ENCODE results near the gene PTK7. TPM values are rescaled to one million over a fixed set of nuclear protein-coding genes. Genes with fewer than 3 reads are reported as not detected.
A peak's percentile ranks its signal among the peaks of the same experiment; 100 is the strongest.
"Not testable (repeated sequence)": the region's sequence is repeated elsewhere in the genome, so short reads cannot be mapped to it uniquely, and the experiment has no call there.

Gene PTK7
- total RNA-seq, 2 donors from 2014 or later = 0.56 to 1.0 TPM

DNA sequence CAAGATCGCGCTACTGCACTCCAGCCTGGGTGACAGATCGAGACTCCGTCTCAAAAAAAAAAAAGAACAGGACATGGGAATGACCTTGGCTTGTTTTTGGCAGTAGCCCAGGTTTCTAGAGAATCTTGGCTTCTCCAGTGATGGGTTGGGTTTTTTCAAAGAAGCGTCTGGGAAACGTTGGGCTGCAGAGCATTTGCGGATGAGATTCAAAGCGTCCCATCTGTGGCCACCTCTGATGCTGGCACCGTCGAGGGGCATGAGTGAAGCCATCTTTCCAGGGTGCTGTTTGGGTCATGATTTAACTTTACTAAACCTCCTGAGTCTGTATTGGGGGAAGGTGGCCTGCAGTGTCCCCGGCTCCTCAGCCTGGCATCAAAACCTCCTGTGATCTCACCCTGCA is 51.8 kb downstream of the PTK7 start:
- no peaks in the 10 kb centered on the region for H3K4me1 Mint-ChIP-seq
- no peak for ATAC-seq (replicated peaks)
- H3K27me3 Mint-ChIP-seq = peaks cover 8% of the 10 kb centered on the region
- no peaks in the 10 kb centered on the region for H3K9me3 Mint-ChIP-seq
- H3K36me3 Mint-ChIP-seq (ENCODE audit: low read depth) = no peaks in the 10 kb centered on the region
- H3K4me3 Mint-ChIP-seq = no peak overlapping the region
- H3K27ac Mint-ChIP-seq = no peak overlapping the region

- Mint-ChIP-seq H3K4me3 (no peak overlapping the region), H3K27ac (no peak overlapping the region), H3K27me3 (peaks cover 8% of the 10 kb centered on the region), H3K36me3 (ENCODE audit: low read depth) (no peaks in the 10 kb centered on the region), H3K9me3 (no peaks in the 10 kb centered on the region), H3K4me1 (no peaks in the 10 kb centered on the region)
- ATAC-seq (replicated peaks) = no peak
Measured at GRCh38 chr6:43128926-43129325, 52.8 kb downstream of the PTK7 start.

DNA sequence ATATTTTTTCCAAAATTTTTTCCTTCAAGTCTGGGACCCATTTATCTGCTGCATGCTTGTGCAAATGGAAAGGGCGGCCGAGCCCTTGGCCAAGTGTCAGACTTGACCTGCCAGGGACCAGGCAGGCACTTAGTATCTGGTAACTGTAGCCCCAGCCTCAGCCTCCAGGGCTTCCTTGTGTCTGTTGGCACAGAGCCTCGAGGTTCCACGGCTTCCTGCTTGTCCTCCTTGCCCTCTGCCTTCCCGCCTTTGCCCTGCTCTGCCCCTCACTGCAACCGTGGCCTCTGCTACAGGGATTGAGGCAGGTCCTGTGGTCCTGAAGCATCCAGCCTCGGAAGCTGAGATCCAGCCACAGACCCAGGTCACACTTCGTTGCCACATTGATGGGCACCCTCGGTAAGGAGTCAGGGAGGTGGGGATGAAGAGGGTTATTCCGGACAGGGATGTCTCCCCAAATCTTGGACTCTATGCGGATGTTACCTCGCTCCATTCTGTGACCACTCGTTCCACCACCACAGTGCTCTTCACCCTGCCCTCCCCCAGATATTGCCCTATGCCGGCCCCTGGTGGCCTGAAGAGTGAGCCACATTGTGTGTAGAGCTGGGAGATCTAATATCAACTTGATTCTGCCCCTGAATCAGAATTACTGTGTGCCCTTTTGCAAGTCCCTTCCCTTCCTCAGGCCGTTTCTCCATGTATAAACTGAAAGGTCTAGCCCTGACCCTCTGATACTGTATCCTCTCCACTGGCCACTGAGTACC is 53.5 kb downstream of the PTK7 start:
- Mint-ChIP-seq H3K4me3 (no peak overlapping the region), H3K36me3 (ENCODE audit: low read depth) (no peaks in the 10 kb centered on the region), H3K27me3 (peaks cover 8% of the 10 kb centered on the region), H3K27ac (no peak overlapping the region), H3K4me1 (no peaks in the 10 kb centered on the region), H3K9me3 (no peaks in the 10 kb centered on the region)
- peak; percentile 42 for ATAC-seq (replicated peaks)

DNA sequence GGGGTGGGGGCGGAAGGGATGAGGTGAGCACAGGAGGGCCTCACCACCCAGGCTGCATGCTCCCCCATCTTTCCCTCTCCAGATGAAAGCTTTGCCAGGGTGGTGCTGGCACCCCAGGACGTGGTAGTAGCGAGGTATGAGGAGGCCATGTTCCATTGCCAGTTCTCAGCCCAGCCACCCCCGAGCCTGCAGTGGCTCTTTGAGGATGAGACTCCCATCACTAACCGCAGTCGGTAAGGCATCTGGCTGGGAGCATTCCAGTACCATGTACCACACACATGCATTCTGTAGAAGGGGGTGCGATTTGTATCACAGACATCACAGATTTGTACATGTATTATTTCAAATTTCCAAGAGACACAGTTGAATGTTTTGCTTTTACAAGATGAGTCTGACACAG is 54.3 kb downstream of the PTK7 start:
- Mint-ChIP-seq H3K9me3 (no peaks in the 10 kb centered on the region), H3K4me1 (no peaks in the 10 kb centered on the region), H3K4me3 (no peak overlapping the region), H3K36me3 (ENCODE audit: low read depth) (no peaks in the 10 kb centered on the region), H3K27ac (no peak overlapping the region), H3K27me3 (peaks cover 8% of the 10 kb centered on the region)
- ATAC-seq (replicated peaks) = no peak

DNA sequence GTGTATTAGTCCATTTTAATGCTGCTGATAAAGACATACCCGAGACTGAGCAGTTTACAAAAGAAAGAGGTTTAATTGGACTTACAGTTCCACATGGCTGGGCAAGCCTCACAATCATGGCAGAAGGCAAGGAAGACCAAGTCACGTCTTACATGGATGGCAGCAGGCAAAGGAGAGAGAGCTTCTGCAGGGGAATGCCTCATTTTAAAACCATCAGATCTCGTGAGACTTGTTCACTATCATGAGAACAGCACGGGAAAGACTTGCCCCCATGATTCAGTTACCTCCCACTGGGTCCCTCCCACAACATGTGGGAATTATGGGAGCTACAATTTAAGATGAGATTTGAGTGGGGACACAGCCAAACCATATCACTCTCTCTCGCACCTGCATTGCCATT is 55.3 kb downstream of the PTK7 start:
- H3K27me3 Mint-ChIP-seq; H3K36me3 Mint-ChIP-seq (ENCODE audit: low read depth); H3K4me3 Mint-ChIP-seq; ATAC-seq (replicated peaks); H3K9me3 Mint-ChIP-seq; H3K4me1 Mint-ChIP-seq; H3K27ac Mint-ChIP-seq: not testable (repeated sequence)

- H3K4me1 Mint-ChIP-seq = no peaks in the 10 kb centered on the region
Measured at GRCh38 chr6:43138267-43138666, 62.2 kb downstream of the PTK7 start.

GRCh38 chr6:43139973-43140372 is 63.9 kb downstream of the PTK7 start:
- not testable (repeated sequence) for H3K27ac Mint-ChIP-seq; H3K36me3 Mint-ChIP-seq (ENCODE audit: low read depth); H3K9me3 Mint-ChIP-seq; ATAC-seq (replicated peaks); H3K27me3 Mint-ChIP-seq; H3K4me3 Mint-ChIP-seq; H3K4me1 Mint-ChIP-seq

More at GRCh38 chr6:43138267-43138666, 62.2 kb downstream of the PTK7 start:
- H3K27me3 Mint-ChIP-seq = no peaks in the 10 kb centered on the region
- no peak overlapping the region for H3K27ac Mint-ChIP-seq
- no peaks in the 10 kb centered on the region for H3K36me3 Mint-ChIP-seq (ENCODE audit: low read depth)
- no peak for ATAC-seq (replicated peaks)
- H3K9me3 Mint-ChIP-seq = no peaks in the 10 kb centered on the region
- H3K4me3 Mint-ChIP-seq = no peak overlapping the region

GRCh38 chr6:43141644-43142043 is 65.5 kb downstream of the PTK7 start:
- Mint-ChIP-seq H3K4me3 (no peak overlapping the region), H3K4me1 (peaks cover 5% of the 10 kb centered on the region), H3K9me3 (no peaks in the 10 kb centered on the region), H3K27ac (no peak overlapping the region), H3K36me3 (ENCODE audit: low read depth) (no peaks in the 10 kb centered on the region), H3K27me3 (peaks cover 3% of the 10 kb centered on the region)
- no peak for ATAC-seq (replicated peaks)

- ATAC-seq (replicated peaks) = no peak
- H3K9me3 Mint-ChIP-seq = no peaks in the 10 kb centered on the region
- peaks cover 5% of the 10 kb centered on the region for H3K4me1 Mint-ChIP-seq
- peaks cover 3% of the 10 kb centered on the region for H3K27me3 Mint-ChIP-seq
- no peaks in the 10 kb centered on the region for H3K36me3 Mint-ChIP-seq (ENCODE audit: low read depth)
- H3K27ac Mint-ChIP-seq = no peak overlapping the region
- no peak overlapping the region for H3K4me3 Mint-ChIP-seq
Measured at GRCh38 chr6:43142101-43142500, 66.0 kb downstream of the PTK7 start.

DNA sequence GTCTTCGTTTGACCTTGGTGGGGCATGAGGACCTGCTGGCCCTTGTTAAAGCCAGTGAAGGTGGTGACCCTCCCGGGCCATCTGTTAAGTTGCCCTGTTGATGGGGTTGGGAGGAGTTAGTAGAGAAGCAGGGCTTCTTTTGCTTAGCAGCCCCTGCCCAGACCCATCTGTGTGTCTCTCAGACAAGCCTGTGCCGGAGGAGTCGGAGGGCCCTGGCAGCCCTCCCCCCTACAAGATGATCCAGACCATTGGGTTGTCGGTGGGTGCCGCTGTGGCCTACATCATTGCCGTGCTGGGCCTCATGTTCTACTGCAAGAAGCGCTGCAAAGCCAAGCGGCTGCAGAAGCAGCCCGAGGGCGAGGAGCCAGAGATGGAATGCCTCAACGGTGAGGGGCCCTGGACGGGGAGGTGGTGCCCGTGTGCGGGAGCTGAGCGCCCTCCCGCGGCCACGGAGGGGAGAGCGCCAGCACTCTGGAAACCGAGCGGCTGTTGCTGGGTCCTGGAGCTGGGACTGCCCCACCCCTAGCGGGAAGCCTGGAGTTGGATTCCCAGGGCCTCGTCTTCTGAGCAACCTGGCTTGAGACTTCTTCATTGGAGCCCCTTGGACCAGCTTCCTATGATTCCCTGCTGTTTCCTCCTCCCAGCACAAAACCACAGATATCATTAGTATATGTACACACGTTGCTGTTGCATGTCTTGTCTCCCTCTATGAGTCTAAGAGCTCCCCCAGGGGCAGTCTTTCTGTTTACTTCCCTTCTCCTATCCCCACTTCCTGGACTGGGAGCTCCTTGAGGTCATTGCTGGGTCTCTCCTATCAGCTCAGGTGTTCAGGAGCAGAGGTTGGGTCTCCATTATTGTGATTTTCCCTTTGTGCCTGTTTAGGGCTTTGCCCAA is 67.4 kb downstream of the PTK7 start:
- H3K4me1 Mint-ChIP-seq = peaks cover 5% of the 10 kb centered on the region
- peaks cover 3% of the 10 kb centered on the region for H3K27me3 Mint-ChIP-seq
- H3K36me3 Mint-ChIP-seq (ENCODE audit: low read depth) = no peaks in the 10 kb centered on the region
- H3K9me3 Mint-ChIP-seq = no peaks in the 10 kb centered on the region
- H3K27ac Mint-ChIP-seq = peak overlapping the region; percentile 67
- H3K4me3 Mint-ChIP-seq = peak overlapping the region; percentile 11
- ATAC-seq (replicated peaks) = peak; percentile 96

GRCh38 chr6:43144879-43145278 is 68.8 kb downstream of the PTK7 start:
- peaks cover 5% of the 10 kb centered on the region for H3K4me1 Mint-ChIP-seq
- peak; percentile 32 for ATAC-seq (replicated peaks)
- no peak overlapping the region for H3K4me3 Mint-ChIP-seq
- H3K9me3 Mint-ChIP-seq = no peaks in the 10 kb centered on the region
- peaks cover 3% of the 10 kb centered on the region for H3K27me3 Mint-ChIP-seq
- no peak overlapping the region for H3K27ac Mint-ChIP-seq
- H3K36me3 Mint-ChIP-seq (ENCODE audit: low read depth) = no peaks in the 10 kb centered on the region

GRCh38 chr6:43146261-43146660 is 70.1 kb downstream of the PTK7 start:
- H3K27me3 Mint-ChIP-seq = peaks cover 3% of the 10 kb centered on the region
- H3K9me3 Mint-ChIP-seq = no peaks in the 10 kb centered on the region
- ATAC-seq (replicated peaks) = no peak
- H3K4me3 Mint-ChIP-seq = no peak overlapping the region
- H3K4me1 Mint-ChIP-seq = peaks cover 5% of the 10 kb centered on the region
- H3K27ac Mint-ChIP-seq = no peak overlapping the region
- no peaks in the 10 kb centered on the region for H3K36me3 Mint-ChIP-seq (ENCODE audit: low read depth)

GRCh38 chr6:43146709-43147688 is 70.9 kb downstream of the PTK7 start:
- H3K27ac Mint-ChIP-seq = no peak overlapping the region
- no peak for ATAC-seq (replicated peaks)
- peaks cover 5% of the 10 kb centered on the region for H3K4me1 Mint-ChIP-seq
- H3K9me3 Mint-ChIP-seq = no peaks in the 10 kb centered on the region
- no peak overlapping the region for H3K4me3 Mint-ChIP-seq
- H3K27me3 Mint-ChIP-seq = peaks cover 3% of the 10 kb centered on the region
- no peaks in the 10 kb centered on the region for H3K36me3 Mint-ChIP-seq (ENCODE audit: low read depth)
